GM12875 (cell line): ENCODE data around the gene TRIAP1.
"Not testable (repeated sequence)": the region's sequence is repeated elsewhere in the genome, so short reads cannot be mapped to it uniquely, and the experiment has no call there.

Source experiments
- H3K4me3 ChIP-seq: one replicate; pipeline ENCODE4 v1.5.1; 2011; ENCODE audit warnings: low read depth, low read length, control low read depth
- CTCF ChIP-seq: IDR thresholded peaks from 2 replicates; pipeline ENCODE4 v1.5.1; 2011; ENCODE audit warnings: low read depth, mild to moderate bottlenecking, control low read depth, inconsistent platforms, low read length, moderate library complexity, borderline replicate concordance; ENCODE audit not compliant: insufficient read depth

Gene TRIAP1

GRCh38 chr12:120445911-120446843, at the start of gene TRIAP1, which contains the start of gene GATC:
TSS of gene TRIAP1 (minus strand) at chr12:120446384. CDS start at chr12:120446372, 12 bp downstream.
TSS of gene GATC (plus strand) at chr12:120446444. CDS start at chr12:120446481, 37 bp downstream.
- peak within 1 kb of the TSS; percentile 96 for H3K4me3 ChIP-seq
- no peak for TF ChIP-seq CTCF

DNA sequence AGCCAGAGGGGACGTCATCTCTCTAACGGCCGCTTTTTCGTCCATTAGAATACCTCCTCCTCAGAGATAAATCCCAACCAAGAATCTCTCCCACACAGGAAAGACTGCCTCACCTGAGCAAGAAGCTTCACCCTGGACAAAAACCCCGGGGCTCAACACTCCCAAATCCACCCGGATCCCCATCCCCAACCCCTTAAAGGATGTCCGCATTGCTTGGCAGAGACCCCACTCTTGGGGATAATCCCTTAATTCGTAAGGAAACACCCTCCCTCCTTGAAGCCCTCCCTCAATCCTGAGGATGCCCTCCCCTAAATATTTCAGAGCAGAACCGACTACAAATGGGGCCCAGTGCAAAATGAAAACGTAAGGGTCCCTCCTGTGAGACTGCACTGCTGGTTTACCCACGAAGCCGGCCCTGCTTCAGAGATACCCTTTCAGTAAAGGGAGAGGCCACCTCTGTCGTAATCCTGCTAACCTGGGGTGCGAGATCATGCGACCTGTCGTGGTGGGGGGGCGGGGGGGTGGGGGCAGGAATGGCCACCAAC, 49.1 kb upstream of the TRIAP1 start:
- H3K4me3 ChIP-seq = peak overlapping the region; percentile 87
- no peak for TF ChIP-seq CTCF

DNA sequence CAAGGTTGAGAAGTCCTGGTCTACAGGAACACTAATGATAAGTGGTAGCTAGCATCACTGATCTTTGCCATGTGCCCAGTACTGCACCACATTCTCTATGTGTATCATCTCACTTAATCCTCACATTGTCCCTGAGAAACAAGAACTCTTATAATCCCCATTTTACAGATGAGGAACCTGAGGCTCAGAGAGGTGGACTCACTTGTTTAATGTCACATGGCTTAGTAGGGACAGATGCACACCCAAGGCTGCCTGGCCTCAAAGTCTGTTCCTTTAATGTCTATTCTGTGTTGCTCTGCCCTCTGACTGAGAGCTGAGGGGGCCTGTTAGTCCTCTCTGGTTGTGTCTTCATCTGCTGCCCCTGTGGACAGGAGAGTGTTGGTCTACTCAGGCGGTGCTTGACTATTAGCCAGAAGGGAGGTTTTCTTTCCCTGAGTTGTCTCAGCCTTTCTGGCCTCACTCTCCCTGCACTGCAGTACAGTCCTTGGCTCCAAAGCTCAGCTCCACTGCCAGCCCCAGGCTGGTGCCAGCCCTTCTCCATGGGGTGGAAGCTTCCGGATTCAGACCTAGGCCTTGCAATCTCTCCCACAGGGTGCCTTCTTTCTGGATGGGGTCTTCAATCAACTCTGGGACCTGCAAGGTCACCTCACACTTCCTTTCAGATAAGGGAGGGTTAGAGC, 44.8 kb upstream of the TRIAP1 start:
- H3K4me3 ChIP-seq = no peak overlapping the region
- no peak for TF ChIP-seq CTCF

GRCh38 chr12:120490325-120490724, 44.1 kb upstream of the TRIAP1 start:
- H3K4me3 ChIP-seq = no peak overlapping the region
- no peak for TF ChIP-seq CTCF

DNA sequence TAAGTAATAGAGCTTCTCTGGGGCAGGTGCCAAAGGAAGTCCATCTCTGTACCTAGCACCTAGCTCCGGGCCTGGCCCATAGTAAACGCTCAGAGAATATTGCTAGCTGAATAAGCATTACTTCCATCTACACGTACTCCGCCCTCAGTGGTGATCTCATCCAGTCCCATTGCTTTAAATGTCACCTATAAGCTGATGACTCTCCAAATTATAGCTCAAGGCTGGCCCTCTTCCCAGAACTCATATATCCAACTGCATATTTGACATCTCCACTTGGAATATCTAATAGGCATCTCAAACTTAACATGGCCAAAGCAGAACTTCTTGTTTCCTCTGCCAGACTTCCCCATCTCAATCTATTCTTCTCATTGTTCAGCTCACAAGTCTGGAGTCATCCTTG, 42.8 kb upstream of the TRIAP1 start:
- TF ChIP-seq CTCF = no peak
- H3K4me3 ChIP-seq = no peak overlapping the region

- no peak overlapping the region for H3K4me3 ChIP-seq
- TF ChIP-seq CTCF = no peak
Observed at GRCh38 chr12:120488057-120488640, 42.0 kb upstream of the TRIAP1 start.

DNA sequence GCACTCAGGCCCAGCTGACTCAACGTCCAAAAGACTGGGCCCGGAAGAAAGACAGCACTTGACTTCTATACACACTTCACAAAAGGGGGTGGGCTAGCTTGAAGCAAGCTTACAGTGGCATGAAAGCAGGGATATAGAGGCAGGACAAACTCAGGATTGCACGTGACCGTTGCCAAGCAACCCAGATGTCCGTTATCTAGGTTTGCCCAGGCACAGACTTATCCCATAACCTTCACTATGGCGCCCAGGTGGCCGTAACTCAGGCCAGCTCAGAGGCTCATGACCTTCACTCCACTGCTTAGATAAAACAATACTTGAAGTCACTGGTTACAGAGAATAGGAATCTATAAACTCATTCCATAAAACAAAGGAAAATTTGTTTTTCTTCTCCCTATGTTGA, 41.4 kb upstream of the TRIAP1 start:
- not testable (repeated sequence) for H3K4me3 ChIP-seq
